Gastroesophageal sphincter (tissue), 4 donors: ENCODE results near the gene SMIM12. TPM values are rescaled to one million over a fixed set of nuclear protein-coding genes. Genes with fewer than 3 reads are reported as not detected.
A peak's percentile ranks its signal among the peaks of the same experiment; 100 is the strongest.

Experiments used
- ATAC-seq: fragments of 150-250 bp; one replicate; pipeline ENCODE4 v1.9.1; 2016; ENCODE audit warnings: mild to moderate bottlenecking, moderate library complexity
- H3K27ac ChIP-seq, 4 donors: fragments of 200-600 bp; sonication (generic) in 3 of 4; 1 replicate in 3 of 4; 2 replicates in 1 of 4; pipeline ENCODE4 v1.5.1; 2016 to 2019
- H3K27me3 ChIP-seq: fragments of 200-600 bp; sonication (generic); one replicate; pipeline ENCODE4 v1.5.1; 2019
- H3K36me3 ChIP-seq, 2 donors: fragments of 200-600 bp; sonication (generic); one replicate each; pipeline ENCODE4 v1.5.1; 2019; ENCODE audit warnings: control low read depth in 1 of 2
- H3K4me1 ChIP-seq, 3 donors: fragments of 200-600 bp; sonication (generic); 1 replicate in 2 of 3; 2 replicates in 1 of 3; pipeline ENCODE4 v1.5.1; 2016 to 2019; ENCODE audit warnings: control low read depth in 2 of 3
- H3K4me3 ChIP-seq, 2 donors: fragments of 200-600 bp; sonication (generic); one replicate each; pipeline ENCODE4 v1.5.1; 2019; ENCODE audit warnings: mild to moderate bottlenecking in 1 of 2, moderate library complexity in 1 of 2
- H3K9me3 ChIP-seq, 3 donors: fragments of 200-600 bp; sonication (generic); one replicate each; pipeline ENCODE4 v1.5.1; 2017 to 2019; ENCODE audit warnings: control low read depth in 2 of 3
- EP300 ChIP-seq: sonication (generic); formaldehyde crosslinking; IDR thresholded peaks from one replicate; pipeline ENCODE4 v1.6.1; 2017; ENCODE audit warnings: antibody characterized with exemption, mild to moderate bottlenecking
- POLR2A ChIP-seq, 2 donors: fragments of 450-650 bp; IDR thresholded peaks; one replicate each; pipeline ENCODE4 v1.6.1; 2017; ENCODE audit warnings: antibody characterized with exemption in 2 of 2, mild to moderate bottlenecking in 2 of 2, moderate library complexity in 1 of 2
- POLR2AphosphoS5 ChIP-seq: sonication (generic); formaldehyde crosslinking; IDR thresholded peaks from one replicate; pipeline ENCODE4 v1.6.1; 2017; ENCODE audit warnings: antibody characterized with exemption
- WGBS, 2 donors: methylation state at CpG; one replicate each; pipeline ENCODE4 v1.1.5; 2018; ENCODE audit warnings: low coverage in 1 of 2; 5-methylcytosine and 5-hydroxymethylcytosine counted together
- total RNA-seq, 4 donors: library from RNA; depleted of rRNA; stranded (reverse); fragments of >200 nt; gene quantifications; one replicate each; pipeline ENCODE4 v1.1.0, GENCODE V29; 2016
- TF ChIP-seq, protein P1 (sequence below), 4 experiments: fragments of 200-600 bp in 2 of 4; fragments of 450-650 bp in 2 of 4; sonication (generic) in 1 of 4; IDR thresholded peaks; one replicate each; pipeline ENCODE4 v1.5.1; 2017 to 2019; ENCODE audit warnings: antibody characterized with exemption in 4 of 4, mild to moderate bottlenecking in 2 of 4, moderate library complexity in 2 of 4

Gene SMIM12
- total RNA-seq, 4 donors from 2014 or later, result 34.2 to 52.0 (median 37.8) TPM

- Histone ChIP-seq H3K4me1 (peaks cover 0 to 14% (median 9%) of the 10 kb centered on the region in 3 donors), H3K27me3 (peaks cover 44% of the 10 kb centered on the region), H3K27ac (no peak overlapping the region), H3K4me3 (no peak overlapping the region), H3K9me3 (peaks cover 0 to 20% (median 0%) of the 10 kb centered on the region in 3 donors), H3K36me3 (no peaks in the 10 kb centered on the region)
- 35 to 48% methylated on average over 4 of the region's 4 CpGs for WGBS, 2 donors
- TF ChIP-seq, protein P1, sequence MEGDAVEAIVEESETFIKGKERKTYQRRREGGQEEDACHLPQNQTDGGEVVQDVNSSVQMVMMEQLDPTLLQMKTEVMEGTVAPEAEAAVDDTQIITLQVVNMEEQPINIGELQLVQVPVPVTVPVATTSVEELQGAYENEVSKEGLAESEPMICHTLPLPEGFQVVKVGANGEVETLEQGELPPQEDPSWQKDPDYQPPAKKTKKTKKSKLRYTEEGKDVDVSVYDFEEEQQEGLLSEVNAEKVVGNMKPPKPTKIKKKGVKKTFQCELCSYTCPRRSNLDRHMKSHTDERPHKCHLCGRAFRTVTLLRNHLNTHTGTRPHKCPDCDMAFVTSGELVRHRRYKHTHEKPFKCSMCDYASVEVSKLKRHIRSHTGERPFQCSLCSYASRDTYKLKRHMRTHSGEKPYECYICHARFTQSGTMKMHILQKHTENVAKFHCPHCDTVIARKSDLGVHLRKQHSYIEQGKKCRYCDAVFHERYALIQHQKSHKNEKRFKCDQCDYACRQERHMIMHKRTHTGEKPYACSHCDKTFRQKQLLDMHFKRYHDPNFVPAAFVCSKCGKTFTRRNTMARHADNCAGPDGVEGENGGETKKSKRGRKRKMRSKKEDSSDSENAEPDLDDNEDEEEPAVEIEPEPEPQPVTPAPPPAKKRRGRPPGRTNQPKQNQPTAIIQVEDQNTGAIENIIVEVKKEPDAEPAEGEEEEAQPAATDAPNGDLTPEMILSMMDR (IDR thresholded peaks at IDR 0.05), result no peak
- TF ChIP-seq POLR2AphosphoS5 (no peak), EP300 (no peak), POLR2A (IDR thresholded peaks at IDR 0.05) (no peak)
- no peak for ATAC-seq
Measured at GRCh38 chr1:34889705-34890104, 30.2 kb upstream of the SMIM12 start.

- TF ChIP-seq, protein P1 (IDR thresholded peaks at IDR 0.05), result no peak
- TF ChIP-seq POLR2AphosphoS5, result no peak
- Histone ChIP-seq H3K27me3 (peaks cover 65% of the 10 kb centered on the region), H3K4me3 (no peak overlapping the region), H3K4me1 (peaks cover 0 to 14% (median 9%) of the 10 kb centered on the region in 3 donors), H3K9me3 (peaks cover 0 to 15% (median 0%) of the 10 kb centered on the region in 3 donors), H3K27ac (no peak overlapping the region), H3K36me3 (no peaks in the 10 kb centered on the region)
- WGBS, 2 donors, result 86% methylated on average over 1 of the region's 4 CpGs; no CpG with 5 or more reads in 1 of the 2 donors
- no peak for ATAC-seq
Measured at GRCh38 chr1:34887593-34887992, 28.0 kb upstream of the SMIM12 start.

- 8% methylated on average over 8 of the region's 80 CpGs; no CpG with 5 or more reads in 1 of the 2 donors for WGBS, 2 donors
- H3K4me1 ChIP-seq, result peaks cover 0 to 14% (median 9%) of the 10 kb centered on the region in 3 donors
- H3K27ac ChIP-seq, result no peak overlapping the region
- peak overlapping the region in 1 of 2 donors; percentile 43 for H3K4me3 ChIP-seq
- TF ChIP-seq POLR2AphosphoS5 (no peak), EP300 (no peak), POLR2A (IDR thresholded peaks at IDR 0.05) (no peak)
- TF ChIP-seq, protein P1 (IDR thresholded peaks at IDR 0.05), result no peak
- H3K9me3 ChIP-seq, result peaks cover 0 to 4% (median 0%) of the 10 kb centered on the region in 3 donors
- no peaks in the 10 kb centered on the region for H3K36me3 ChIP-seq
- H3K27me3 ChIP-seq, result peaks cover 80% of the 10 kb centered on the region
- ATAC-seq, result peak; percentile 69
Measured at GRCh38 chr1:34885405-34886247, 26.1 kb upstream of the SMIM12 start.

- H3K4me1 ChIP-seq, result peaks cover 0 to 14% (median 9%) of the 10 kb centered on the region in 3 donors
Measured at GRCh38 chr1:34884961-34885360, 25.4 kb upstream of the SMIM12 start.

More at GRCh38 chr1:34884961-34885360, 25.4 kb upstream of the SMIM12 start:
- no peak overlapping the region for H3K27ac ChIP-seq
- peaks cover 0 to 4% (median 0%) of the 10 kb centered on the region in 3 donors for H3K9me3 ChIP-seq
- peak overlapping the region in 1 of 2 donors; percentile 43 for H3K4me3 ChIP-seq
- no peaks in the 10 kb centered on the region for H3K36me3 ChIP-seq
- H3K27me3 ChIP-seq, result peaks cover 86% of the 10 kb centered on the region
- ATAC-seq, result no peak
- no peak for TF ChIP-seq EP300
- TF ChIP-seq, protein P1 (IDR thresholded peaks at IDR 0.05), result no peak
- TF ChIP-seq POLR2A (IDR thresholded peaks at IDR 0.05), result no peak
- no peak for TF ChIP-seq POLR2AphosphoS5
- WGBS, 2 donors, result 0% methylated on average over 1 of the region's 19 CpGs; no CpG with 5 or more reads in 1 of the 2 donors
